Gastroesophageal sphincter (tissue), 4 donors: ENCODE measurements around the gene ZBP1. TPM values are rescaled to one million over a fixed set of nuclear protein-coding genes. Genes with fewer than 3 reads are reported as not detected.

Experiments used
- ATAC-seq: fragments of 150-250 bp; one replicate; pipeline ENCODE4 v1.9.1; 2016; ENCODE audit warnings: mild to moderate bottlenecking, moderate library complexity
- H3K27ac ChIP-seq, 4 donors: fragments of 200-600 bp; sonication (generic) in 3 of 4; 1 replicate in 3 of 4; 2 replicates in 1 of 4; pipeline ENCODE4 v1.5.1; 2016 to 2019
- H3K27me3 ChIP-seq: fragments of 200-600 bp; sonication (generic); one replicate; pipeline ENCODE4 v1.5.1; 2019
- H3K36me3 ChIP-seq, 2 donors: fragments of 200-600 bp; sonication (generic); one replicate each; pipeline ENCODE4 v1.5.1; 2019; ENCODE audit warnings: control low read depth in 1 of 2
- H3K4me1 ChIP-seq, 3 donors: fragments of 200-600 bp; sonication (generic); 1 replicate in 2 of 3; 2 replicates in 1 of 3; pipeline ENCODE4 v1.5.1; 2016 to 2019; ENCODE audit warnings: control low read depth in 2 of 3
- H3K4me3 ChIP-seq, 2 donors: fragments of 200-600 bp; sonication (generic); one replicate each; pipeline ENCODE4 v1.5.1; 2019; ENCODE audit warnings: mild to moderate bottlenecking in 1 of 2, moderate library complexity in 1 of 2
- H3K9me3 ChIP-seq, 3 donors: fragments of 200-600 bp; sonication (generic); one replicate each; pipeline ENCODE4 v1.5.1; 2017 to 2019; ENCODE audit warnings: control low read depth in 2 of 3
- EP300 ChIP-seq: sonication (generic); formaldehyde crosslinking; IDR thresholded peaks from one replicate; pipeline ENCODE4 v1.6.1; 2017; ENCODE audit warnings: antibody characterized with exemption, mild to moderate bottlenecking
- POLR2A ChIP-seq, 2 donors: fragments of 450-650 bp; IDR thresholded peaks; one replicate each; pipeline ENCODE4 v1.6.1; 2017; ENCODE audit warnings: antibody characterized with exemption in 2 of 2, mild to moderate bottlenecking in 2 of 2, moderate library complexity in 1 of 2
- POLR2AphosphoS5 ChIP-seq: sonication (generic); formaldehyde crosslinking; IDR thresholded peaks from one replicate; pipeline ENCODE4 v1.6.1; 2017; ENCODE audit warnings: antibody characterized with exemption
- WGBS, 2 donors: methylation state at CpG; one replicate each; pipeline ENCODE4 v1.1.5; 2018; ENCODE audit warnings: low coverage in 1 of 2; 5-methylcytosine and 5-hydroxymethylcytosine counted together
- total RNA-seq, 4 donors: library from RNA; depleted of rRNA; stranded (reverse); fragments of >200 nt; gene quantifications; one replicate each; pipeline ENCODE4 v1.1.0, GENCODE V29; 2016
- TF ChIP-seq, protein P1 (sequence below), 4 experiments: fragments of 200-600 bp in 2 of 4; fragments of 450-650 bp in 2 of 4; sonication (generic) in 1 of 4; IDR thresholded peaks; one replicate each; pipeline ENCODE4 v1.5.1; 2017 to 2019; ENCODE audit warnings: antibody characterized with exemption in 4 of 4, mild to moderate bottlenecking in 2 of 4, moderate library complexity in 2 of 4

ZBP1 gene
- total RNA-seq, 4 donors from 2014 or later = 0.08 to 0.32 TPM; not detected in 2

DNA sequence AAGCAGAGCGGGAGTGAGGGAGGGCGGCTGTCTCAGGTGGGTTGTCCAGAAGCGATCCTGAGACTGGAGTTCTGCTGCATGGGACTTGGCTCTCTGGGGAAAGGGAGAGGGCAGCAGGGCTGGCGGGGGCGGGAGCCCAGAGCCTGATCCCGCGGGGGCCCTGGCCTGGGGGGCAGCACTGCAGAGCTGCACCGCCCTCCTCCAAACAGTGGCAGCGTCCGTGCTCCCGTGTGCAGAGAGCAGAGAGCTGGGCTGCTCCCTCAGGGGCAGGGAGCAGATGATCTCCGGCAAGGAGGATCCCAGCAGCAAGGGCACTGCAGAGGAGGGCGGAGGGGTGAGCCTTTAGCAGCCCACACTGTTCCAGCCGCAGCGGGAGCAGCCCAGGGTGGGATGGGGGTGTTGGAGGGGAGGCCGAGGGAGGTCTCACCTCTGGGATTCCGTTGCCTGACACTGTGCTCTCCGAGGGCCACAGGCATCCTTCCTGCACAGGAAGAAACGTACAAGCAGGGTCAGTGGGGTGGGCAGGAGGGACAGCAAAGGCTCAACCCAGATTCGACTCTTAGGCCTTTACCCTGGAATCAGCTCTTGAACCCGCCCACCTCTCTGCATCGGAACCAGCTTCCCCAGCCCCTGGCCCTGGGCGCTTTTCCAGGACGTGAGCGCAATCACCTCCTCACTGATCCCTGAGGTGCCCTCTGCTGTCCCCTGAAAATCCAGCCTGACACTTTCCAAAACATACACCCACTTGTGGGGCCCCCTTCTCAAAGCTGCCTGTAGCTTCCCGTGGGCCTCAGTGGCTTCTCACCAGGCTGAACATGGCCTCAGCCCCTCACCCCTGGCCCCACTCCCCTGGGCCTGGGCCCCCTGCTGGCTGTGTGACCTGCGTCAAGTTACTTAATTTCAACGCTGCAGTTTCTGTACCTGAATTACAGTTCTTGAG is 32.6 kb upstream of the ZBP1 start:
- WGBS, 2 donors = 83 to 86% methylated on average over 7 to 9 of the region's 28 CpGs
- no peak for TF ChIP-seq EP300
- TF ChIP-seq, protein P1, sequence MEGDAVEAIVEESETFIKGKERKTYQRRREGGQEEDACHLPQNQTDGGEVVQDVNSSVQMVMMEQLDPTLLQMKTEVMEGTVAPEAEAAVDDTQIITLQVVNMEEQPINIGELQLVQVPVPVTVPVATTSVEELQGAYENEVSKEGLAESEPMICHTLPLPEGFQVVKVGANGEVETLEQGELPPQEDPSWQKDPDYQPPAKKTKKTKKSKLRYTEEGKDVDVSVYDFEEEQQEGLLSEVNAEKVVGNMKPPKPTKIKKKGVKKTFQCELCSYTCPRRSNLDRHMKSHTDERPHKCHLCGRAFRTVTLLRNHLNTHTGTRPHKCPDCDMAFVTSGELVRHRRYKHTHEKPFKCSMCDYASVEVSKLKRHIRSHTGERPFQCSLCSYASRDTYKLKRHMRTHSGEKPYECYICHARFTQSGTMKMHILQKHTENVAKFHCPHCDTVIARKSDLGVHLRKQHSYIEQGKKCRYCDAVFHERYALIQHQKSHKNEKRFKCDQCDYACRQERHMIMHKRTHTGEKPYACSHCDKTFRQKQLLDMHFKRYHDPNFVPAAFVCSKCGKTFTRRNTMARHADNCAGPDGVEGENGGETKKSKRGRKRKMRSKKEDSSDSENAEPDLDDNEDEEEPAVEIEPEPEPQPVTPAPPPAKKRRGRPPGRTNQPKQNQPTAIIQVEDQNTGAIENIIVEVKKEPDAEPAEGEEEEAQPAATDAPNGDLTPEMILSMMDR (IDR thresholded peaks at IDR 0.05) = no peak
- no peak for TF ChIP-seq POLR2AphosphoS5
- TF ChIP-seq POLR2A (IDR thresholded peaks at IDR 0.05) = no peak
- no peak for ATAC-seq

DNA sequence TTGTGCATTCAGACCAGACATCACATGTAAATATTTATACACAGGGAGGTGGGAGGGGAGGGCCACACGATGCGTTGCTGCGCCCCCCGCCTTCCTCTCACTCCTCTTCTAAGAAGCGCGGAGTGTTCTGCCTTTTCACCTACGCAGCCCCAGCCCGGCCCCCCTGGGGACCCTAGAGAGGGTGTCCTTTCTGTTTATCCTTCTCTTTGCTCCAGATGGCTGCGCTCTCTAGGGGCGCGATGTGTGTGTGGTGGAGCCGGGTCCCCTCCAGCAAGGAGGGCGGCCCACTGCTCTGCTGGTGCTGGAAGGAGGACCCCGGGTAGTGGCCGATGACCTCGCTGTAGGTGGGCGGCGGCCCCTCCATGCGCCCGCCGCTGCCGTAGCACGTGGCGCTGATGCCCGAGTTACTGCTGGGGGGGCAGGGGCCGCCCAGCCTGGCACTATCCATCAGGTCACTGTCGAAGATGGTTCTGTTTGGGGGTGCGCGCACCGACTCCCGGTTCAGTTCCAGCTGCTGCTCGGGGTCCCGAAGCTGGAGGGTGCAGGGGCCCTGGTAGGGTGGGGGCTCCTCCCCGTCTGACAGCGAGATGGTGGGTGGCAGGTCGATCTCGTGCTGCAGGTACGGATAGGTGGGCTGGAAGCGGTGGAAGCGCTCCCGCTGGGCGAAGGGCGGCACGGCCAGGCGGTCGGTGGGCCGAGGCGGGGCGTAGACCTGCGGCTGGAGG is 31.8 kb upstream of the ZBP1 start:
- WGBS, 2 donors = 84 to 92% methylated on average over 5 to 11 of the region's 50 CpGs
- H3K4me3 ChIP-seq = no peak overlapping the region
- H3K27ac ChIP-seq = no peak overlapping the region
- H3K4me1 ChIP-seq = peaks cover 0 to 9% (median 0%) of the 10 kb centered on the region in 3 donors
- peaks cover 0 to 61% of the 10 kb centered on the region in 2 donors for H3K36me3 ChIP-seq
- TF ChIP-seq POLR2A (IDR thresholded peaks at IDR 0.05) = no peak
- no peak for TF ChIP-seq EP300
- TF ChIP-seq, protein P1 (IDR thresholded peaks at IDR 0.05) = no peak
- TF ChIP-seq POLR2AphosphoS5 = no peak
- ATAC-seq = no peak
- no peaks in the 10 kb centered on the region for H3K27me3 ChIP-seq
- H3K9me3 ChIP-seq = no peaks in the 10 kb centered on the region

More for the DNA sequence above, 32.6 kb upstream of the ZBP1 start:
- Histone ChIP-seq H3K36me3 (peaks cover 0 to 68% of the 10 kb centered on the region in 2 donors), H3K4me1 (peaks cover 0 to 17% (median 0%) of the 10 kb centered on the region in 3 donors), H3K4me3 (no peak overlapping the region), H3K9me3 (no peaks in the 10 kb centered on the region), H3K27me3 (no peaks in the 10 kb centered on the region), H3K27ac (no peak overlapping the region)

DNA sequence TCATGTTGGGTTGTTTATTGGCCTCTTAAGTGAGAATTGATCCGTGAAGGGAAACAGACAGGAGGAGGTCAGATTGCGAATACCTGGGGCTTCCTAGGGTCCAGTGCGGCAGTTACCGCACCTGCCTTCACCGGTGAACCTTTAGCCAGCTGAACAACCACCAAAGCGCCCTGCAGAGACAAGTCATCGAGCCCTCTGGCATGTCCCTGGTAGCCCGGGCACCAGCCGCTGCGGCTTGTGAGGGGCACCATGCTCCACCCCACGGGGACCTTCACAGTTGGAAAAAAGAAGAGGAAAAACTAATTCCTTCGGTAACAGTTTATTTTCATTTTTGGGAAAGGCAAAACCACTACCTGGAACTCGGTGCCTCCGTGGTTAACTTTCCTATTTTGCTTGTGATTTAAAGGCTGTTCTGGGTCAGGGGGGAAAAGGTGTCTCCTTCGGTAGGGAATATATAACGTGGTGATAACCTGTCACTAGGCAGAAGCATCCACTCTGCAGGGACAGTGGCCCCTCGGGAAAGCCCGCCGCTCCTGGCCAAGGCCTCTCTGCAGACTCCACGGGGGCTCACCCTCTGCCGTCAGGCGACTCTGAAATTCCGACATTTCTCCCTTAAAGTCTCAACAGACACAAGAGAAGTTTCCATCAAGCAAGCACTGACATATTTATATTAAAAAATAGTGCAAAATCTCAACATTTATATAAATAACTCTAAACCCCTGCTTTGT is 30.7 kb upstream of the ZBP1 start:
- peaks cover 0 to 50% of the 10 kb centered on the region in 2 donors for H3K36me3 ChIP-seq
- H3K4me1 ChIP-seq = peaks cover 0 to 8% (median 0%) of the 10 kb centered on the region in 3 donors
- no peak overlapping the region for H3K27ac ChIP-seq
- 73 to 75% methylated on average over 14 to 17 of the region's 23 CpGs for WGBS, 2 donors
- TF ChIP-seq POLR2A (IDR thresholded peaks at IDR 0.05) (no peak), POLR2AphosphoS5 (no peak), EP300 (no peak)
- TF ChIP-seq, protein P1 (IDR thresholded peaks at IDR 0.05) = no peak
- H3K4me3 ChIP-seq = no peak overlapping the region
- no peak for ATAC-seq
- no peaks in the 10 kb centered on the region for H3K9me3 ChIP-seq
- H3K27me3 ChIP-seq = no peaks in the 10 kb centered on the region

DNA sequence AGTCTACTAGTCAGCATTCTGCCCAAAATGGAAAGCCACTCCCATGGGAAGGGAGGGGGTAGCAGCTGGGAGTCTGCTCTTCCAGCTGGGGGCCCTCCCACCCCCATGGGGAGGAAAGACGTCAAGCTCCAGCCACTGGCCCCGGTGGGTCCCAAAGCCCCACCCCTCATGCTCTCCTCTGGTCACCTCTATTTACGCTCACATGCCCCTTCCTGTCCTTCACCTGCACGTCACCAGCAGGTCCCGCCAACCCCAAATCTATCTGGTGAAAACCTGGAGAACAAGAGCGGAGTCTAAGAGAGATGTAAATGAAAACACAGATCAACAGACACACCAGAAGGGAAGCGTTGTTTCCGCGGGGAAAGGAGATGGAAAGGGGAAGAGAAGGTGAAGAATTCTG is 30.0 kb upstream of the ZBP1 start:
- no peaks in the 10 kb centered on the region for H3K27me3 ChIP-seq
- no peak for ATAC-seq
- 33 to 77% methylated on average over 1 to 4 of the region's 9 CpGs for WGBS, 2 donors
- H3K4me3 ChIP-seq = no peak overlapping the region
- TF ChIP-seq, protein P1 (IDR thresholded peaks at IDR 0.05) = no peak
- TF ChIP-seq POLR2A (IDR thresholded peaks at IDR 0.05) = no peak
- no peak for TF ChIP-seq EP300
- no peak for TF ChIP-seq POLR2AphosphoS5
- no peak overlapping the region for H3K27ac ChIP-seq
- H3K9me3 ChIP-seq = no peaks in the 10 kb centered on the region
- H3K4me1 ChIP-seq = peaks cover 0 to 8% (median 0%) of the 10 kb centered on the region in 3 donors
- peaks cover 0 to 44% of the 10 kb centered on the region in 2 donors for H3K36me3 ChIP-seq
